ENCODE data around the gene C6orf132. TPM values are rescaled to one million over a fixed set of nuclear protein-coding genes. Genes with fewer than 3 reads are reported as not detected.
A peak's percentile ranks its signal among the peaks of the same experiment; 100 is the strongest.

Gene C6orf132
- total RNA-seq, 1 experiment from 2014 or later: 0.11 TPM

DNA sequence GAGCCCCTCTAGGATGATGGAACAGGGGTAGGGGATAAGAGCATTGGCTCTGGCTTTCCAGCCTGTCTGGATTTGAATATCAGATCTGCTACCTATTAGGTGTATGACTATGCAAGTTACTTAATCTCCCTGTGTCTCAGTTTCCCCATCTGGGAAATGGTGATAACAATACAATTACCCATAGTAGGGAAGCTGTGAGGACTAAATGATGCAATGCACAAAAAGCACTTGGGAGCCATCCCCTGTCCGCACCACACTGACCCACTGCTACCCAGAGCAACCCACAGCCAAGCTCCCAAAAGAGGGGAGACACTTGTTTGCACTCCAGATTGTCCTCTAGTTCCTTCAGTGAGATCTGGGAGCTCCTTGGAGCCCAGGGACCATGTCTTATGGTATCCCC, 30.1 kb downstream of the C6orf132 start:
- Histone ChIP-seq H3K9me2 (replicated peaks; ENCODE audit: insufficient read depth, low read length) (no peaks in the 10 kb centered on the region), H3K4me3 (ENCODE audit: low read length) (no peak overlapping the region), H3K9ac (ENCODE audit: low read length) (no peak overlapping the region), H3K9me3 (ENCODE audit: low read length) (no peaks in the 10 kb centered on the region), H3K36me3 (ENCODE audit: insufficient read depth, low read length) (no peaks in the 10 kb centered on the region), H3K79me2 (ENCODE audit: low read length) (no peaks in the 10 kb centered on the region), H3K4me2 (ENCODE audit: low read depth, low read length, poor library complexity, severe bottlenecking) (no peak overlapping the region), H3K27ac (ENCODE audit: low read length) (no peak overlapping the region), H4K20me1 (ENCODE audit: insufficient read depth, low read depth, low read length) (no peaks in the 10 kb centered on the region), H3K4me1 (ENCODE audit: low read length) (no peaks in the 10 kb centered on the region), H2AFZ (ENCODE audit: low read length) (no peak overlapping the region), H3K27me3 (ENCODE audit: low read length) (no peaks in the 10 kb centered on the region)
- DNase-seq: no peak

GRCh38 chr6:42110683-42111082, 31.7 kb downstream of the C6orf132 start:
- no peak overlapping the region for H3K9ac ChIP-seq (ENCODE audit: low read length)
- H3K79me2 ChIP-seq (ENCODE audit: low read length): no peaks in the 10 kb centered on the region
- no peak overlapping the region for H3K27ac ChIP-seq (ENCODE audit: low read length)
- no peak overlapping the region for H3K4me2 ChIP-seq (ENCODE audit: low read depth, low read length, poor library complexity, severe bottlenecking)
- no peaks in the 10 kb centered on the region for H3K36me3 ChIP-seq (ENCODE audit: insufficient read depth, low read length)
- no peaks in the 10 kb centered on the region for H3K9me3 ChIP-seq (ENCODE audit: low read length)
- H3K4me1 ChIP-seq (ENCODE audit: low read length): no peaks in the 10 kb centered on the region
- no peak overlapping the region for H2AFZ ChIP-seq (ENCODE audit: low read length)
- H3K27me3 ChIP-seq (ENCODE audit: low read length): no peaks in the 10 kb centered on the region
- no peak for DNase-seq
- H4K20me1 ChIP-seq (ENCODE audit: insufficient read depth, low read depth, low read length): no peaks in the 10 kb centered on the region
- no peaks in the 10 kb centered on the region for H3K9me2 ChIP-seq (replicated peaks; ENCODE audit: insufficient read depth, low read length)
- H3K4me3 ChIP-seq (ENCODE audit: low read length): no peak overlapping the region

DNA sequence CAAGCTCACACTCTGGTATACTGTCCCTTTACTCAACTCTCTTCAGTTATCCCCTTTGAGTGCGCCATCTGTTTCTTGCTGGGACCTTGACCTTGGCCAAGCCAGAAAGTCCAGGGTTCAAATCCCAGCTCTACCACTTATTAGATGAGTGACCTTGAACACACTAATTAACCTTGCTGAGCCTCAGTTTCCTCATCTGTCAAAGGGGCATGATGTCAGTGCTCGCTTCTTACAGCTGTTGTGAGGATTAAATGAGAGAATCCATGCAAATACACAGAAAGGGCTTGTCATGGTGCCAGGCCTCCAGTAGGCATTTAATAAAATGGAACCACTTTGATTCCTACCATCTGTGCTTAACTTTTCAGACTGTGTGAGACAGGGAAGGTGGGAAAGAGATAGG, 34.3 kb downstream of the C6orf132 start:
- no peak overlapping the region for H3K9ac ChIP-seq (ENCODE audit: low read length)
- H3K36me3 ChIP-seq (ENCODE audit: insufficient read depth, low read length): no peaks in the 10 kb centered on the region
- H3K9me2 ChIP-seq (replicated peaks; ENCODE audit: insufficient read depth, low read length): no peaks in the 10 kb centered on the region
- no peaks in the 10 kb centered on the region for H3K79me2 ChIP-seq (ENCODE audit: low read length)
- H3K27ac ChIP-seq (ENCODE audit: low read length): no peak overlapping the region
- no peak overlapping the region for H2AFZ ChIP-seq (ENCODE audit: low read length)
- H3K4me1 ChIP-seq (ENCODE audit: low read length): peaks cover 16% of the 10 kb centered on the region
- no peak overlapping the region for H3K4me3 ChIP-seq (ENCODE audit: low read length)
- no peaks in the 10 kb centered on the region for H3K9me3 ChIP-seq (ENCODE audit: low read length)
- DNase-seq: peak; percentile 38
- no peaks in the 10 kb centered on the region for H3K27me3 ChIP-seq (ENCODE audit: low read length)
- H3K4me2 ChIP-seq (ENCODE audit: low read depth, low read length, poor library complexity, severe bottlenecking): no peak overlapping the region
- H4K20me1 ChIP-seq (ENCODE audit: insufficient read depth, low read depth, low read length): no peaks in the 10 kb centered on the region

- H3K4me1 ChIP-seq (ENCODE audit: low read length): peaks cover 17% of the 10 kb centered on the region
- H3K9me2 ChIP-seq (replicated peaks; ENCODE audit: insufficient read depth, low read length): no peaks in the 10 kb centered on the region
- no peaks in the 10 kb centered on the region for H3K27me3 ChIP-seq (ENCODE audit: low read length)
- no peaks in the 10 kb centered on the region for H3K79me2 ChIP-seq (ENCODE audit: low read length)
- no peaks in the 10 kb centered on the region for H3K9me3 ChIP-seq (ENCODE audit: low read length)
- no peak overlapping the region for H3K4me2 ChIP-seq (ENCODE audit: low read depth, low read length, poor library complexity, severe bottlenecking)
- DNase-seq: peak; percentile 29
- no peak overlapping the region for H3K27ac ChIP-seq (ENCODE audit: low read length)
- no peak overlapping the region for H3K4me3 ChIP-seq (ENCODE audit: low read length)
- no peaks in the 10 kb centered on the region for H3K36me3 ChIP-seq (ENCODE audit: insufficient read depth, low read length)
- no peak overlapping the region for H2AFZ ChIP-seq (ENCODE audit: low read length)
- H3K9ac ChIP-seq (ENCODE audit: low read length): no peak overlapping the region
- no peaks in the 10 kb centered on the region for H4K20me1 ChIP-seq (ENCODE audit: insufficient read depth, low read depth, low read length)
These were observed 36.1 kb downstream of the C6orf132 start for GRCh38 chr6:42106112-42107023.

DNA sequence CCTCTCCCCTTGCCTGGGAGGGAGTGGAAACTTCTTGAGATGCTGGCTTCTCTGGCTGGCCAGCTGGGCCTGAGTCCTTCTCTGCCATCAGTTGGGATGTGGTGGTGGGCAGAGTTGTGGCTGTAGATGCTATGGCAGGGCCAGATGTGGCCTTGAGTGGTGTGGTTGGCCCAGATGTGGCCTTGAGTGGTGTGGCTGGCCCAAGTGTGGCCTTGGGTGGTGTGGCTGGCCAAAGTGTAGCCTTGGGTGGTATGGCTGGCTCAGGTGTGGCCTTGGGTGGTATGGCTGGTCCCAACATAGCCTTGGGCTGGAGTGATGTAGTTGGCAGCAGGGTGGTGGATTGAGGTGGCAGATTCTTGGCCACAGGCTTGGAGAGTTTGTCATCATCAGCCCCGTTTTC, 36.7 kb downstream of the C6orf132 start:
- DNase-seq: no peak
- peaks cover 17% of the 10 kb centered on the region for H3K4me1 ChIP-seq (ENCODE audit: low read length)
- no peak overlapping the region for H3K27ac ChIP-seq (ENCODE audit: low read length)
- H3K9ac ChIP-seq (ENCODE audit: low read length): no peak overlapping the region
- no peaks in the 10 kb centered on the region for H3K36me3 ChIP-seq (ENCODE audit: insufficient read depth, low read length)
- no peaks in the 10 kb centered on the region for H3K27me3 ChIP-seq (ENCODE audit: low read length)
- H2AFZ ChIP-seq (ENCODE audit: low read length): no peak overlapping the region
- H3K4me3 ChIP-seq (ENCODE audit: low read length): no peak overlapping the region
- H3K4me2 ChIP-seq (ENCODE audit: low read depth, low read length, poor library complexity, severe bottlenecking): no peak overlapping the region
- H3K79me2 ChIP-seq (ENCODE audit: low read length): no peaks in the 10 kb centered on the region
- H3K9me3 ChIP-seq (ENCODE audit: low read length): no peaks in the 10 kb centered on the region
- no peaks in the 10 kb centered on the region for H4K20me1 ChIP-seq (ENCODE audit: insufficient read depth, low read depth, low read length)
- no peaks in the 10 kb centered on the region for H3K9me2 ChIP-seq (replicated peaks; ENCODE audit: insufficient read depth, low read length)

GRCh38 chr6:42105156-42105648, 37.2 kb downstream of the C6orf132 start:
- H3K9ac ChIP-seq (ENCODE audit: low read length): no peak overlapping the region
- H3K36me3 ChIP-seq (ENCODE audit: insufficient read depth, low read length): no peaks in the 10 kb centered on the region
- peaks cover 17% of the 10 kb centered on the region for H3K4me1 ChIP-seq (ENCODE audit: low read length)
- peak overlapping the region; percentile 71; the same call in 1 of the 2 replicates for H3K4me3 ChIP-seq (ENCODE audit: low read length)
- peak overlapping the region; percentile 80 for H3K4me2 ChIP-seq (ENCODE audit: low read depth, low read length, poor library complexity, severe bottlenecking)
- H3K27ac ChIP-seq (ENCODE audit: low read length): no peak overlapping the region
- H3K9me3 ChIP-seq (ENCODE audit: low read length): no peaks in the 10 kb centered on the region
- no peak overlapping the region for H2AFZ ChIP-seq (ENCODE audit: low read length)
- H3K79me2 ChIP-seq (ENCODE audit: low read length): no peaks in the 10 kb centered on the region
- no peaks in the 10 kb centered on the region for H3K9me2 ChIP-seq (replicated peaks; ENCODE audit: insufficient read depth, low read length)
- no peaks in the 10 kb centered on the region for H3K27me3 ChIP-seq (ENCODE audit: low read length)
- DNase-seq: no peak
- no peaks in the 10 kb centered on the region for H4K20me1 ChIP-seq (ENCODE audit: insufficient read depth, low read depth, low read length)

GRCh38 chr6:42104804-42105125, 37.7 kb downstream of the C6orf132 start:
- H3K27ac ChIP-seq (ENCODE audit: low read length): no peak overlapping the region
- H3K4me2 ChIP-seq (ENCODE audit: low read depth, low read length, poor library complexity, severe bottlenecking): peak overlapping the region; percentile 80
- peak overlapping the region; percentile 97 for H2AFZ ChIP-seq (ENCODE audit: low read length)
- no peaks in the 10 kb centered on the region for H3K27me3 ChIP-seq (ENCODE audit: low read length)
- no peaks in the 10 kb centered on the region for H3K79me2 ChIP-seq (ENCODE audit: low read length)
- peaks cover 17% of the 10 kb centered on the region for H3K4me1 ChIP-seq (ENCODE audit: low read length)
- peak overlapping the region; percentile 79 for H3K9ac ChIP-seq (ENCODE audit: low read length)
- no peaks in the 10 kb centered on the region for H4K20me1 ChIP-seq (ENCODE audit: insufficient read depth, low read depth, low read length)
- H3K36me3 ChIP-seq (ENCODE audit: insufficient read depth, low read length): no peaks in the 10 kb centered on the region
- DNase-seq: no peak
- H3K4me3 ChIP-seq (ENCODE audit: low read length): peak overlapping the region; percentile 71
- no peaks in the 10 kb centered on the region for H3K9me2 ChIP-seq (replicated peaks; ENCODE audit: insufficient read depth, low read length)
- H3K9me3 ChIP-seq (ENCODE audit: low read length): no peaks in the 10 kb centered on the region

- Histone ChIP-seq H3K4me1 (ENCODE audit: low read length) (peaks cover 17% of the 10 kb centered on the region), H4K20me1 (ENCODE audit: insufficient read depth, low read depth, low read length) (no peaks in the 10 kb centered on the region), H3K4me3 (ENCODE audit: low read length) (peak overlapping the region; percentile 71), H3K27me3 (ENCODE audit: low read length) (no peaks in the 10 kb centered on the region), H3K27ac (ENCODE audit: low read length) (no peak overlapping the region), H3K9me2 (replicated peaks; ENCODE audit: insufficient read depth, low read length) (no peaks in the 10 kb centered on the region), H3K9ac (ENCODE audit: low read length) (peak overlapping the region; percentile 79), H3K4me2 (ENCODE audit: low read depth, low read length, poor library complexity, severe bottlenecking) (peak overlapping the region; percentile 80), H3K9me3 (ENCODE audit: low read length) (no peaks in the 10 kb centered on the region), H3K36me3 (ENCODE audit: insufficient read depth, low read length) (no peaks in the 10 kb centered on the region), H2AFZ (ENCODE audit: low read length) (peak overlapping the region; percentile 97), H3K79me2 (ENCODE audit: low read length) (no peaks in the 10 kb centered on the region)
- DNase-seq: peak; percentile 93
These were observed 38.2 kb downstream of the C6orf132 start for GRCh38 chr6:42104095-42104803.
